ENCODE measurements around the gene LRRFIP2.

- TF ChIP-seq EZH2 (IDR thresholded peaks at IDR 0.05; ENCODE audit: insufficient read depth, poor library complexity, severe bottlenecking): no peak
- TF ChIP-seq EZH2phosphoT487 (IDR thresholded peaks at IDR 0.05; ENCODE audit: insufficient read depth, low read depth): no peak
Measured at GRCh38 chr3:37182816-37183215, 8.4 kb upstream of the LRRFIP2 start.

Data from GM23248 (cell line).